IMR-90 (cell line): ENCODE results near the gene LONP1. TPM values are rescaled to one million over a fixed set of nuclear protein-coding genes. Genes with fewer than 3 reads are reported as not detected.
A peak's percentile ranks its signal among the peaks of the same experiment; 100 is the strongest.

Source experiments
- ATAC-seq: fragments of 200-7000 bp; cut with Tn5 transposase; 2 replicates; pipeline ENCODE4 v1.9.1; 2020; ENCODE audit warnings: low read depth, mild to moderate bottlenecking, moderate library complexity
- BruUV-seq: library from RNA; stranded (reverse); fragments of 400-500 nt; replicated peaks from 2 replicates; lab custom pipeline; 2021; lab: Mats Ljungman, UMichigan
- CTCF ChIA-PET: fragments of 300-600 bp; formaldehyde crosslinking; extraction: SDS; loops from one replicate; lab custom pipeline; 2021; ENCODE audit warnings: antibody characterized with exemption; lab: Yijun Ruan, JAX
- POLR2A ChIA-PET: fragments of 300-600 bp; sonication (Branson Sonifier 250); formaldehyde crosslinking; loops from one replicate; lab custom pipeline; 2022; ENCODE audit warnings: antibody characterized with exemption; ENCODE audit not compliant: unreplicated experiment; lab: Charles Lee
- DNase-seq: peaks from one replicate; pipeline ENCODE4 v3.0.0; 2013
- H2AFZ ChIP-seq: replicated peaks from 2 replicates; pipeline ENCODE3; 2013; ENCODE audit warnings: low read length, mild to moderate bottlenecking; ENCODE audit not compliant: poor library complexity
- H2AK5ac ChIP-seq: 2 replicates; pipeline ENCODE4 v1.6.1; 2013; ENCODE audit warnings: low read depth, low read length, inconsistent platforms
- H2AK9ac ChIP-seq: replicated peaks from 2 replicates; pipeline ENCODE3; 2013; ENCODE audit warnings: mild to moderate bottlenecking, low read depth, low read length, moderate library complexity; ENCODE audit not compliant: poor library complexity
- H2BK120ac ChIP-seq: 2 replicates; pipeline ENCODE4 v1.6.1; 2013; ENCODE audit warnings: low read depth, low read length, inconsistent platforms
- H2BK15ac ChIP-seq: 3 replicates; pipeline ENCODE4 v1.6.1; 2013; ENCODE audit warnings: low read depth, low read length, inconsistent platforms
- H2BK20ac ChIP-seq: 2 replicates; pipeline ENCODE4 v1.6.1; 2013; ENCODE audit warnings: low read depth, mild to moderate bottlenecking, inconsistent platforms, low read length, moderate library complexity
- H2BK5ac ChIP-seq: 2 replicates; pipeline ENCODE4 v1.6.1; 2013; ENCODE audit warnings: mild to moderate bottlenecking, low read depth, low read length, inconsistent platforms; ENCODE audit not compliant: poor library complexity, severe bottlenecking
- H3K14ac ChIP-seq: replicated peaks from 2 replicates; pipeline ENCODE4 v1.6.1; 2013; ENCODE audit warnings: low read depth, low read length, inconsistent platforms
- H3K18ac ChIP-seq: 2 replicates; pipeline ENCODE4 v1.6.1; 2013; ENCODE audit warnings: low read depth, low read length, control low read depth
- H3K23ac ChIP-seq: 2 replicates; pipeline ENCODE4 v1.6.1; 2013; ENCODE audit warnings: low read depth, low read length, inconsistent platforms
- H3K27ac ChIP-seq: 2 replicates; pipeline ENCODE4 v1.5.1; 2013; ENCODE audit warnings: mild to moderate bottlenecking, control low read depth, low read length; ENCODE audit not compliant: insufficient read depth
- H3K27me3 ChIP-seq: 2 replicates; pipeline ENCODE4 v1.6.1; 2013; ENCODE audit warnings: low read length; ENCODE audit not compliant: control insufficient read depth, insufficient read depth
- H3K36me3 ChIP-seq: 2 replicates; pipeline ENCODE4 v1.6.1; 2013; ENCODE audit warnings: low read length, mixed read lengths; ENCODE audit not compliant: control insufficient read depth, insufficient read depth
- H3K4ac ChIP-seq: 2 replicates; pipeline ENCODE4 v1.6.1; 2013; ENCODE audit warnings: low read depth, low read length, inconsistent platforms
- H3K4me1 ChIP-seq: 2 replicates; pipeline ENCODE4 v1.6.1; 2013; ENCODE audit warnings: low read length, mixed read lengths; ENCODE audit not compliant: control insufficient read depth, insufficient read depth
- H3K4me2 ChIP-seq: 2 replicates; pipeline ENCODE4 v1.6.1; 2013; ENCODE audit warnings: low read depth, mild to moderate bottlenecking, control low read depth, low read length, moderate library complexity
- H3K4me3 ChIP-seq: 2 replicates; pipeline ENCODE4 v1.5.1; 2013; ENCODE audit warnings: low read depth, mild to moderate bottlenecking, control low read depth, low read length, moderate library complexity; ENCODE audit not compliant: insufficient read depth
- H3K56ac ChIP-seq: 2 replicates; pipeline ENCODE4 v1.6.1; 2013; ENCODE audit warnings: low read length, inconsistent platforms; ENCODE audit not compliant: insufficient read depth; ENCODE audit errors: extremely low read depth
- H3K79me1 ChIP-seq, 2 experiments: 2 replicates each; pipeline ENCODE4 v1.6.1; 2013; ENCODE audit warnings: low read length in 2 of 2, inconsistent platforms in 1 of 2, low read depth in 1 of 2
- H3K9ac ChIP-seq: 2 replicates; pipeline ENCODE4 v1.6.1; 2013; ENCODE audit warnings: low read depth, low read length, control low read depth
- H3K9me1 ChIP-seq: 2 replicates; pipeline ENCODE4 v1.6.1; 2013; ENCODE audit warnings: low read length, inconsistent platforms; ENCODE audit not compliant: insufficient read depth
- H3K9me3 ChIP-seq: 2 replicates; pipeline ENCODE4 v1.6.1; 2013; ENCODE audit warnings: low read length; ENCODE audit not compliant: control insufficient read depth, insufficient read depth
- H4K20me1 ChIP-seq: 2 replicates; pipeline ENCODE4 v1.6.1; 2013; ENCODE audit warnings: low read length, inconsistent platforms; ENCODE audit not compliant: insufficient read depth
- H4K5ac ChIP-seq: 2 replicates; pipeline ENCODE4 v1.6.1; 2013; ENCODE audit warnings: mild to moderate bottlenecking, low read depth, low read length, control low read depth
- H4K8ac ChIP-seq, 2 experiments: 2 replicates each; pipeline ENCODE4 v1.6.1; 2013; ENCODE audit warnings: low read depth in 2 of 2, low read length in 2 of 2, control low read depth in 1 of 2, inconsistent platforms in 1 of 2
- H4K91ac ChIP-seq: 2 replicates; pipeline ENCODE4 v1.6.1; 2013; ENCODE audit warnings: low read depth, low read length, inconsistent platforms; ENCODE audit not compliant: insufficient read depth
- CHD1 ChIP-seq: IDR thresholded peaks from 2 replicates; pipeline ENCODE4 v1.6.1; 2012; ENCODE audit warnings: low read depth, low read length, improper control_type of control experiment
- CTCF ChIP-seq: conservative IDR thresholded peaks from 2 replicates; pipeline ENCODE4 v1.5.1; 2012; ENCODE audit warnings: mild to moderate bottlenecking, low read depth, low read length, improper control_type of control experiment
- FOS ChIP-seq: fragments of 150-350 bp; IDR thresholded peaks from 2 replicates; pipeline ENCODE4 v1.6.1; 2016; ENCODE audit warnings: low read depth, low read length
- MAFK ChIP-seq: IDR thresholded peaks from 2 replicates; pipeline ENCODE4 v1.6.1; 2012; ENCODE audit warnings: low read depth, low read length, improper control_type of control experiment
- MXI1 ChIP-seq: IDR thresholded peaks from 2 replicates; pipeline ENCODE4 v1.6.1; 2012; ENCODE audit warnings: low read depth, mild to moderate bottlenecking, low read length, moderate library complexity, borderline replicate concordance
- NFE2L2 ChIP-seq: fragments of 150-350 bp; IDR thresholded peaks from 2 replicates; pipeline ENCODE4 v1.6.1; 2016; ENCODE audit warnings: low read depth, mild to moderate bottlenecking, low read length
- RAD21 ChIP-seq: IDR thresholded peaks from 2 replicates; pipeline ENCODE4 v1.6.1; 2012; ENCODE audit warnings: low read length, improper control_type of control experiment
- RCOR1 ChIP-seq: IDR thresholded peaks from 2 replicates; pipeline ENCODE4 v1.6.1; 2012; ENCODE audit warnings: mild to moderate bottlenecking, low read length, improper control_type of control experiment; ENCODE audit not compliant: insufficient replicate concordance
- SMC3 ChIP-seq: fragments of 150-350 bp; IDR thresholded peaks from 2 replicates; pipeline ENCODE4 v1.6.1; 2016; ENCODE audit warnings: low read depth, mild to moderate bottlenecking, antibody characterized with exemption, low read length, moderate library complexity
- USF2 ChIP-seq: fragments of 150-350 bp; IDR thresholded peaks from 2 replicates; pipeline ENCODE4 v1.6.1; 2017; ENCODE audit warnings: mild to moderate bottlenecking, antibody characterized with exemption, low read length, low read depth
- WGBS, 2 experiments: methylation state at CpG; one replicate each; pipeline versions ENCODE4 v1.1.5 to v1.1.7; 2013; ENCODE audit warnings: missing lambda C conversion rate in 2 of 2; ENCODE audit not compliant: insufficient read length in 1 of 2; ENCODE audit errors: extremely low coverage in 2 of 2; 5-methylcytosine and 5-hydroxymethylcytosine counted together
- dilution Hi-C: fragments of 300-500 bp; cut with HindIII; formaldehyde crosslinking; loops from one replicate; pipeline ENCODE4 v1.14.3; 2018; ENCODE audit warnings: low sequenced_read_pairs; ENCODE audit not compliant: unreplicated experiment
- in situ Hi-C: fragments of 300-500 bp; cut with MboI; formaldehyde crosslinking; loops from 3 replicates; pipeline ENCODE4 v1.14.3; 2019; ENCODE audit warnings: low sequenced_read_pairs, inconsistent platforms, mixed read lengths
- intact Hi-C: fragments of 100-400 bp; cut with micrococcal nuclease; formaldehyde crosslinking; loops from 2 replicates; pipeline ENCODE4 v1.10.0; 2022
- polyA plus RNA-seq, 3 experiments: library from polyadenylated mRNA; depleted of rRNA; stranded (reverse); fragments of >200 nt; gene quantifications; 2 replicates each; pipeline ENCODE4 v1.2.3, GENCODE V29; 2012; ENCODE audit warnings: low replicate concordance in 1 of 3
- total RNA-seq: library from RNA; depleted of rRNA; stranded (reverse); fragments of >200 nt; gene quantifications from 2 replicates; pipeline ENCODE4 v1.2.3, GENCODE V29; 2012
- TF ChIP-seq, protein P1 (sequence below): fragments of 150-350 bp; IDR thresholded peaks from 2 replicates; pipeline ENCODE4 v1.6.1; 2016; ENCODE audit warnings: low read depth, mild to moderate bottlenecking, low read length, moderate library complexity, borderline replicate concordance

The LONP1 gene
- total and polyA plus RNA-seq, 2 of the 4 experiments (the other 2 are of a cell fraction) = 64.2 to 93.2 TPM

DNA sequence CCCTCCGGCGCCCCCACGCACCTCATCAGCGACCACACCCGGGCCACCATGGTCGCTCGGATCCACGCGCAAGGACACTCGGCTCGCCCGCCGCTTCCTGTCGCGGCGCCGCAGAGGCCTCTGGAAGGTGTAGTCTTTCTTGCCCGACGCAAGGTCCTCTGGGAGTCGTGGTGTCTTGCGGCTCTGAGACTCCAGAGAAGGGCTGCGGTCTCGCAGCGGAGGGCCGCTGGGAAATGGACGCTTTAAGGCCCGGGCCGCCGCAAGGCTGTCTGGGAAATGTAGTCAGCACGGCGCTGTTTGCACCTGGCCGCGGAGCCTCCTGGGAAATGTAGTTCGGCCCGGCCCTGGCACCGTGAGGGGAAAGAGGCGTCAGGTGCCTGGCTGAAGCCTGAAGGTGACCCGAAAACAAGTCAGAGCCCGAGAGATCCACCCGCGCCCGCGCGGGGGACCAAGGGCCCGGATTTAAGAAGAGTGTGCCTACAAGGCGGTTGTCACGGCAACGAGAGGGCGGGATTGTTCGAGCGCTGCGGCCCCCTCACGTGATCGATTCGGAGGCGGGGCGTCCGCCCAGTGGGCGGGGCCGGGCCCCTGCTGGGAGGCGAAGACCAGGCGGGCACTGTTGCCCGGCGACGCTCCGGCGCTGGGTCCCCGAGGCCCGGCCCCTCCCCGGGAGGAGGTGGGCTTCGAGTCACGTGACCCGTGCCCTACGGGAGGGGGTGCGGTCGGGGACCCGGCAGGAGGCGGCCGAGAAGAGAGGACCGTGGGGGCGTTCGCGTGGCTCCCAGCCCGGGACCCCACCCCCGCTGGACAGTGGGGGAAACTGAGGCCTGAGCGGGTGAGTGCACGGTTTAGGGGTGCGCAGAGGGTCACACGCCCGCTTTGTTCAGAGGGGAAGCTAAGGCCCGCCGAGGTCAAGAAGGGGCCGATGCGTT is 39.2 kb downstream of the LONP1 start, which contains the start of the genes HSD11B1L and MICOS13 (continued):
- TF ChIP-seq MAFK (no peak), SMC3 (no peak), CHD1 (no peak)

- intact Hi-C loops = no loop called here
- no peak for TF ChIP-seq FOS
- TF ChIP-seq, protein P1, sequence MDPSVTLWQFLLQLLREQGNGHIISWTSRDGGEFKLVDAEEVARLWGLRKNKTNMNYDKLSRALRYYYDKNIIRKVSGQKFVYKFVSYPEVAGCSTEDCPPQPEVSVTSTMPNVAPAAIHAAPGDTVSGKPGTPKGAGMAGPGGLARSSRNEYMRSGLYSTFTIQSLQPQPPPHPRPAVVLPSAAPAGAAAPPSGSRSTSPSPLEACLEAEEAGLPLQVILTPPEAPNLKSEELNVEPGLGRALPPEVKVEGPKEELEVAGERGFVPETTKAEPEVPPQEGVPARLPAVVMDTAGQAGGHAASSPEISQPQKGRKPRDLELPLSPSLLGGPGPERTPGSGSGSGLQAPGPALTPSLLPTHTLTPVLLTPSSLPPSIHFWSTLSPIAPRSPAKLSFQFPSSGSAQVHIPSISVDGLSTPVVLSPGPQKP = no peak
- TF ChIP-seq CTCF = no peak
- TF ChIP-seq RCOR1 = no peak
- TF ChIP-seq MAFK = no peak
- no peak for TF ChIP-seq USF2
- no peak; the same call in 1 of the 2 replicates for TF ChIP-seq MXI1
- no peak for TF ChIP-seq NFE2L2
- TF ChIP-seq RAD21 = no peak
These were observed 39.9 kb downstream of the LONP1 start for GRCh38 chr19:5680084-5680436.

More at GRCh38 chr19:5680084-5680436, 39.9 kb downstream of the LONP1 start:
- WGBS, 2 experiments = 0% methylated on average over 2 of the region's 23 CpGs; no CpG with 5 or more reads in 1 of the 2 experiments
- peak overlapping the region; percentile 69 for H3K23ac ChIP-seq
- H3K9me1 ChIP-seq = peaks cover 3% of the 10 kb centered on the region; the same call in 1 of the 2 replicates
- H3K9ac ChIP-seq = peak overlapping the region; percentile 79
- peak overlapping the region; percentile 58 for H2BK5ac ChIP-seq
- 0 out of 3 replicates have a peak overlapping the region, but pooled peaks have one; percentile 9 for H2BK15ac ChIP-seq
- H3K4me3 ChIP-seq = peak overlapping the region; percentile 75
- H3K27ac ChIP-seq = peak overlapping the region; percentile 69
- in situ Hi-C loops = no loop called here
- DNase-seq (peak; percentile 21), ATAC-seq (peak; percentile 25)
- H2BK20ac ChIP-seq = no peak overlapping the region
- H4K8ac ChIP-seq = peak overlapping the region; percentile 88 to 95
- peak overlapping the region; percentile 97 for H2AK9ac ChIP-seq
- peak overlapping the region; percentile 68 for H3K14ac ChIP-seq
- H3K36me3 ChIP-seq = no peaks in the 10 kb centered on the region
- peak overlapping the region; percentile 22; the same call in 1 of the 2 replicates for H2BK120ac ChIP-seq
- peak overlapping the region; percentile 87 for H2AK5ac ChIP-seq
- ChIA-PET CTCF (no interaction called here), POLR2A (no interaction called here)
- H3K18ac ChIP-seq = peak overlapping the region; percentile 53
- H3K79me1 ChIP-seq = peaks cover 15 to 19% of the 10 kb centered on the region in 2 experiments; a peak in 3 of 4 replicates
- no peaks in the 10 kb centered on the region for H3K9me3 ChIP-seq
- H3K27me3 ChIP-seq = no peaks in the 10 kb centered on the region
- peak overlapping the region; percentile 87 for H4K91ac ChIP-seq
- H3K4ac ChIP-seq = peak overlapping the region; percentile 85
- dilution Hi-C loops = no loop called here
- H4K5ac ChIP-seq = peak overlapping the region; percentile 85
- peak overlapping the region; percentile 97 for H2AFZ ChIP-seq
- no TSS peak for BruUV-seq
- peak overlapping the region; percentile 99 for H3K4me2 ChIP-seq
- peaks cover 7% of the 10 kb centered on the region for H3K4me1 ChIP-seq
- no peaks in the 10 kb centered on the region; the same call in 1 of the 2 replicates for H4K20me1 ChIP-seq
- H3K56ac ChIP-seq = peak overlapping the region; percentile 86
